GM21529 (cell line): Measurements from ENCODE around the gene RABGAP1L.
"Not testable (repeated sequence)": the region's sequence is repeated elsewhere in the genome, so short reads cannot be mapped to it uniquely, and the experiment has no call there.

Experiments used
- ATAC-seq: cut with Tn5 transposase; IDR thresholded peaks from one replicate; pipeline ENCODE4 v1.9.1; 2021; ENCODE audit not compliant: unreplicated experiment

The RABGAP1L gene

GRCh38 chr1:174654560-174654959 lies 495.2 kb downstream of the RABGAP1L start:
- ATAC-seq: no peak

GRCh38 chr1:174656409-174657059 lies 497.2 kb downstream of the RABGAP1L start:
- no peak for ATAC-seq

- no peak for ATAC-seq
Measured at GRCh38 chr1:174657411-174657810, 498.1 kb downstream of the RABGAP1L start.

GRCh38 chr1:174657893-174658292 lies 498.6 kb downstream of the RABGAP1L start:
- no peak for ATAC-seq

- no peak for ATAC-seq
Measured at GRCh38 chr1:174659823-174660222, 500.5 kb downstream of the RABGAP1L start.

- ATAC-seq: no peak
Measured at GRCh38 chr1:174660476-174660875, 501.2 kb downstream of the RABGAP1L start.

GRCh38 chr1:174663358-174663757 lies 504.0 kb downstream of the RABGAP1L start:
- ATAC-seq: no peak

- ATAC-seq: no peak
Measured at GRCh38 chr1:174666248-174666647, 506.9 kb downstream of the RABGAP1L start.

GRCh38 chr1:174671826-174672225 lies 512.5 kb downstream of the RABGAP1L start:
- no peak for ATAC-seq

- ATAC-seq: no peak
Measured at GRCh38 chr1:174676856-174677255, 517.5 kb downstream of the RABGAP1L start.

- ATAC-seq: no peak
Measured at GRCh38 chr1:174678657-174679056, 519.3 kb downstream of the RABGAP1L start.

GRCh38 chr1:174680101-174680500 lies 520.8 kb downstream of the RABGAP1L start:
- ATAC-seq: no peak

- ATAC-seq: no peak
Measured at GRCh38 chr1:174682419-174683008, 523.2 kb downstream of the RABGAP1L start.

GRCh38 chr1:174686213-174686612 lies 526.9 kb downstream of the RABGAP1L start:
- no peak for ATAC-seq

GRCh38 chr1:174689524-174689923 lies 530.2 kb downstream of the RABGAP1L start:
- ATAC-seq: no peak

- no peak for ATAC-seq
Measured at GRCh38 chr1:174690266-174690665, 530.9 kb downstream of the RABGAP1L start.

GRCh38 chr1:174692313-174692712 lies 533.0 kb downstream of the RABGAP1L start:
- ATAC-seq: no peak

- ATAC-seq: no peak
Measured at GRCh38 chr1:174693085-174693484, 533.8 kb downstream of the RABGAP1L start.

- not testable (repeated sequence) for ATAC-seq
Measured at GRCh38 chr1:174693539-174693938, 534.2 kb downstream of the RABGAP1L start.

GRCh38 chr1:174696026-174696821 lies 536.9 kb downstream of the RABGAP1L start:
- no peak for ATAC-seq

GRCh38 chr1:174700314-174700713 lies 541.0 kb downstream of the RABGAP1L start:
- no peak for ATAC-seq

GRCh38 chr1:174700775-174701174 lies 541.5 kb downstream of the RABGAP1L start:
- ATAC-seq: no peak
